MM.1S (cell line): Measurements from ENCODE around the gene ANKRD2.

Experiments
- CTCF ChIP-seq: fragments of 300-600 bp; sonication (generic); IDR thresholded peaks from 2 replicates; pipeline ENCODE4 v1.5.1; 2016; ENCODE audit warnings: antibody characterized with exemption, low read length, mixed read lengths
- EZH2 ChIP-seq: fragments of 300-600 bp; sonication (generic); optimal IDR thresholded peaks from 2 replicates; pipeline ENCODE3; 2017; ENCODE audit warnings: low read depth, mild to moderate bottlenecking, antibody characterized with exemption, low read length, mixed read lengths
- EZH2phosphoT487 ChIP-seq: fragments of 300-600 bp; sonication (generic); IDR thresholded peaks from 2 replicates; pipeline ENCODE4 v1.6.1; 2018; ENCODE audit warnings: antibody characterized with exemption, low read length

GRCh38 chr10:97611473-97611872 lies 38.9 kb downstream of the ANKRD2 start:
- TF ChIP-seq CTCF (no peak), EZH2 (no peak), EZH2phosphoT487 (no peak)
